GM12878 (cell line): ENCODE data around the gene ITM2A. TPM values are rescaled to one million over a fixed set of nuclear protein-coding genes. Genes with fewer than 3 reads are reported as not detected.

ENCODE experiments used
- ATAC-seq: fragments of 200-7000 bp; cut with Tn5 transposase; 3 replicates; pipeline ENCODE4 v1.9.1; 2020; ENCODE audit warnings: mild to moderate bottlenecking, moderate library complexity
- BruUV-seq: library from RNA; stranded (reverse); fragments of 400-500 nt; replicated peaks from 2 replicates; lab custom pipeline; 2021; lab: Mats Ljungman, UMichigan
- CTCF ChIA-PET: fragments of 300-600 bp; sonication (Branson Sonifier 250); formaldehyde crosslinking; extraction: SDS; loops from one replicate; lab custom pipeline; 2021; ENCODE audit warnings: inconsistent platforms; lab: Yijun Ruan, JAX
- POLR2A ChIA-PET: fragments of 350-600 bp; formaldehyde crosslinking; extraction: SDS; loops from one replicate; lab custom pipeline; 2021; ENCODE audit warnings: inconsistent platforms; lab: Charles Lee
- RAD21 ChIA-PET: fragments of 300-600 bp; sonication (Branson Sonifier 250); formaldehyde crosslinking; loops from one replicate; lab custom pipeline; 2023; ENCODE audit warnings: antibody characterized with exemption; ENCODE audit not compliant: unreplicated experiment; lab: Charles Lee
- SMC1A ChIA-PET: fragments of 300-600 bp; sonication (Branson Sonifier 250); formaldehyde crosslinking; loops from one replicate; lab custom pipeline; 2023; ENCODE audit not compliant: unreplicated experiment, uncharacterized antibody; lab: Charles Lee
- DNase-seq: peaks from one replicate; pipeline ENCODE4 v3.0.0-alpha.2; 2011; ENCODE audit warnings: low read depth, low spot score
- FAIRE-seq: peaks from 3 replicates; lab custom pipeline; 2011; peaks lifted over from hg19 to GRCh38; lab: Jason Lieb, UNC
- H2AFZ ChIP-seq: 2 replicates; pipeline ENCODE4 v1.6.0; 2011; ENCODE audit warnings: low read depth, low read length, control low read depth; ENCODE audit not compliant: control insufficient read depth
- H3K27ac ChIP-seq: 2 replicates; pipeline ENCODE4 v1.5.1; 2011; ENCODE audit warnings: control low read depth; ENCODE audit not compliant: control insufficient read depth, insufficient read depth
- H3K27me3 ChIP-seq, 2 experiments: replicated peaks in 1 of 2; 2 replicates each; pipeline versions ENCODE4 v1.6.0 to v1.6.1; 2011; ENCODE audit warnings: low read length in 1 of 2; ENCODE audit not compliant: control insufficient read depth in 2 of 2, insufficient read depth in 2 of 2
- H3K36me3 ChIP-seq, 2 experiments: 2 replicates each; pipeline ENCODE4 v1.5.1; 2011; ENCODE audit warnings: low read length in 1 of 2; ENCODE audit not compliant: control insufficient read depth in 2 of 2, insufficient read depth in 2 of 2
- H3K4me1 ChIP-seq: 2 replicates; pipeline ENCODE4 v1.6.1; 2011; ENCODE audit warnings: mild to moderate bottlenecking, low read length, moderate library complexity, mixed read lengths; ENCODE audit not compliant: control insufficient read depth, insufficient read depth
- H3K4me2 ChIP-seq: 2 replicates; pipeline ENCODE4 v1.6.0; 2011; ENCODE audit warnings: control low read depth; ENCODE audit not compliant: control insufficient read depth, insufficient read depth
- H3K4me3 ChIP-seq: fragments of 200-600 bp; sonication (generic); 2 replicates; pipeline ENCODE4 v1.5.1; 2016
- H3K79me2 ChIP-seq: 2 replicates; pipeline ENCODE4 v1.6.0; 2011; ENCODE audit warnings: low read length; ENCODE audit not compliant: control insufficient read depth, insufficient read depth
- H3K9ac ChIP-seq: 2 replicates; pipeline ENCODE4 v1.8.0; 2011; ENCODE audit warnings: low read length, control low read depth, mixed read lengths; ENCODE audit not compliant: control insufficient read depth, insufficient read depth
- H3K9me3 ChIP-seq: replicated peaks from 3 replicates; pipeline ENCODE4 v1.5.1; 2011; ENCODE audit warnings: mild to moderate bottlenecking, low read length; ENCODE audit not compliant: control insufficient read depth, insufficient read depth
- H4K20me1 ChIP-seq: 2 replicates; pipeline ENCODE4 v1.6.0; 2011; ENCODE audit not compliant: control insufficient read depth, insufficient read depth
- BMI1 ChIP-seq: fragments of 450-650 bp; IDR thresholded peaks from 2 replicates; pipeline ENCODE4 v1.6.1; 2016; ENCODE audit warnings: mild to moderate bottlenecking, moderate library complexity, borderline replicate concordance
- CHD4 ChIP-seq: fragments of 200-600 bp; sonication (generic); IDR thresholded peaks from 2 replicates; pipeline ENCODE4 v1.6.1; 2016; ENCODE audit warnings: mild to moderate bottlenecking
- DPF2 ChIP-seq: fragments of 450-650 bp; IDR thresholded peaks from 2 replicates; pipeline ENCODE4 v1.6.1; 2017; ENCODE audit warnings: mild to moderate bottlenecking
- ESRRA ChIP-seq: IDR thresholded peaks from 2 replicates; pipeline ENCODE4 v1.6.1; 2012; ENCODE audit warnings: mild to moderate bottlenecking, low read length, improper control_type of control experiment
- ETV6 ChIP-seq, 2 experiments: fragments of 450-650 bp in 1 of 2; IDR thresholded peaks in 1 of 2; conservative IDR thresholded peaks in 1 of 2; 2 replicates each; pipeline ENCODE4 v1.6.1; 2014; ENCODE audit warnings: antibody characterized with exemption in 1 of 2, borderline replicate concordance in 1 of 2, low read depth in 1 of 2, mild to moderate bottlenecking in 1 of 2, moderate library complexity in 1 of 2
- FOS ChIP-seq: IDR thresholded peaks from 3 replicates; pipeline ENCODE4 v1.6.1; 2011; ENCODE audit warnings: borderline replicate concordance; ENCODE audit not compliant: insufficient read length; ENCODE audit errors: extremely low read depth
- KLF5 ChIP-seq: fragments of 450-650 bp; IDR thresholded peaks from 2 replicates; pipeline ENCODE4 v1.6.1; 2014; ENCODE audit warnings: mild to moderate bottlenecking; ENCODE audit not compliant: partially characterized antibody
- MTA2 ChIP-seq: fragments of 450-650 bp; IDR thresholded peaks from 2 replicates; pipeline ENCODE4 v1.6.1; 2016; ENCODE audit warnings: low read depth, mild to moderate bottlenecking, moderate library complexity
- NFYA ChIP-seq: IDR thresholded peaks from 2 replicates; pipeline ENCODE4 v1.6.1; 2011; ENCODE audit warnings: low read depth, mild to moderate bottlenecking, low read length, improper control_type of control experiment, borderline replicate concordance
- POU2F2 ChIP-seq: IDR thresholded peaks from 3 replicates; pipeline ENCODE4 v1.6.1; 2011; ENCODE audit warnings: low read depth, mild to moderate bottlenecking, low read length, borderline replicate concordance
- SP1 ChIP-seq: IDR thresholded peaks from one replicate; pipeline ENCODE4 v1.6.1; 2011; ENCODE audit warnings: low read depth, low read length
- STAT3 ChIP-seq: IDR thresholded peaks from 2 replicates; pipeline ENCODE4 v1.6.1; 2011; ENCODE audit warnings: low read depth, low read length, improper control_type of control experiment
- TCF7 ChIP-seq: IDR thresholded peaks from 2 replicates; pipeline ENCODE4 v1.6.1; 2014; ENCODE audit warnings: antibody characterized with exemption, borderline replicate concordance
- ZBED1 ChIP-seq: IDR thresholded peaks from 2 replicates; pipeline ENCODE4 v1.6.1; 2016; ENCODE audit warnings: borderline replicate concordance
- whole genome bisulfite sequencing: methylation state at CpG from one replicate; pipeline ENCODE4 v1.1.6; 2016; ENCODE audit warnings: low lambda C conversion rate; ENCODE audit not compliant: insufficient replicate concordance, insufficient coverage; ENCODE audit errors: missing lambda C conversion rate; 5-methylcytosine and 5-hydroxymethylcytosine counted together
- in situ Hi-C: fragments of 300-500 bp; cut with MboI; formaldehyde crosslinking; loops from 9 replicates; pipeline ENCODE4 v1.14.3; 2018; ENCODE audit warnings: mixed read lengths
- intact Hi-C: fragments of 100-400 bp; cut with micrococcal nuclease; formaldehyde crosslinking; loops from one replicate; pipeline ENCODE4 v1.14.2; 2022; ENCODE audit not compliant: unreplicated experiment
- polyA plus RNA-seq, 11 experiments: library from polyadenylated mRNA; depleted of rRNA in 4 of 11; unstranded in 6 of 11; stranded (reverse) in 5 of 11; fragments of >200 nt; fragmentation: Nextera tagmentation in 4 of 11; fragmentation: Illumina TruSeq in 1 of 11; extraction: Ambion mirVana in 4 of 11; extraction: Trizol in 1 of 11; gene quantifications; 1 replicate in 1 of 11; 2 replicates in 10 of 11; pipeline versions ENCODE4 v1.2.1 to v1.2.3, GENCODE V29; 2011 to 2016; ENCODE audit warnings: inconsistent platforms in 2 of 11, missing spikeins in 2 of 11, low read depth in 1 of 11
- total RNA-seq, 4 experiments: library from RNA; depleted of rRNA in 3 of 4; stranded (reverse); fragments of >200 nt in 3 of 4; fragmentation: Illumina TruSeq in 1 of 4; extraction: Trizol in 1 of 4; gene quantifications; 2 replicates each; pipeline versions ENCODE4 v1.2.1 to v1.2.3, GENCODE V29; 2013 to 2021
- TF ChIP-seq, protein P1 (sequence below): IDR thresholded peaks from 2 replicates; pipeline ENCODE4 v1.6.1; 2011; ENCODE audit warnings: mild to moderate bottlenecking, low read depth, low read length, moderate library complexity; ENCODE audit not compliant: insufficient replicate concordance
- TF ChIP-seq, protein P2 (sequence below): fragments of 450-650 bp; IDR thresholded peaks from 2 replicates; pipeline ENCODE4 v1.6.1; 2017; ENCODE audit warnings: mild to moderate bottlenecking, low read depth, inconsistent platforms; ENCODE audit not compliant: poor library complexity, severe bottlenecking
- TF ChIP-seq, protein P3 (sequence below): fragments of 450-650 bp; IDR thresholded peaks from 2 replicates; pipeline ENCODE4 v1.6.1; 2014; ENCODE audit warnings: mild to moderate bottlenecking
- TF ChIP-seq, protein P4 (sequence below): fragments of 450-650 bp; IDR thresholded peaks from 2 replicates; pipeline ENCODE4 v1.6.1; 2017; ENCODE audit warnings: borderline replicate concordance

The ITM2A gene
- total and polyA plus RNA-seq, 10 of the 15 experiments (the other 5 are each of a cell fraction or from before 2014, with no cell fraction given), result 29.6 to 202 (median 44.9) TPM

DNA sequence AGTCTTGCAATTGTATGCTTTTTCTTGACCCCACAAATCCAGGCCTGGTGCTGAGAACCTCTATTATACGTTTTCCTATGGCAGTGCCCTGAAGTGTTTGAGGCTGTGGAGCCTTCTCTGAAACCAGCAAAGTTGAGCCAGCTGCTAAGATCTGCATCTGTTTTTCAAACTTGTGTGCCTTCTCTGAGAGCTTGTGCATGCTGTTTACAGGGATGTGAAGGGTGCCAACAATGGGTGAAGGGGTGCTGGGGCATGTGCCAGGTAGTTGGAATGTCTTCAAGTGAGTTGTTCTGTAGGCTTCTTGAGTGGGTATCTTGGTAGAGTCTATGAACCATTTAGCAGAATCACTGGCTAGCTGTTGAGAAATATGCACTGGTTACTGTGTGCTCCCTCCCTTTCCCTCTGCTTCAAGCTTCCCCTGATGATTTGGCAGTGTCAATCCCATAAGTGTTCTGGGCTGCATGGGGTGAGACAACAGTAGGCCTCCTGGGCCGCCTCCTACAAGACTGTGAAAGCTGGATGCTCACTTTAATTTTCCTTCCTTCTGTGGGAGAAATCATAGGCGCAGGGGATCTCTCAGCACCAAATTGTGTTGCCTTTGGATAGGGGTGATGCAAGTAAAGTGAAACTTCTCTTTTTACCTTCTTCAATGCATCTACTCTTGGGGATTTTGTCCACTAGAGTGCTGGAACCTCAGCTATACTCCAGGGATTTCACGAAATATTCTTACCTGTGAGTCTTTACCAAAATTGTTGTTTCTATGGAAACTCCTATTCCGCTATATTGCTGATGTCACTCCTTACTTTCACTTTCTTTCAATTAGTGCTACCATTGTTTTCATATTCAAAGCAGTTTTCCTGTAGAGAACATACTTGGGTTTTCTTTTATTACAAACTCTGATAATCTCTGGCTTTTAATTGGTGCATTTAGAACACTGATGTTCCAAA is 30.0 kb downstream of the ITM2A start:
- Histone ChIP-seq H2AFZ (no peak overlapping the region), H3K36me3 (no peaks in the 10 kb centered on the region), H4K20me1 (no peaks in the 10 kb centered on the region), H3K9me3 (no peaks in the 10 kb centered on the region; the same call in 2 of the 3 replicates), H3K27ac (no peak overlapping the region), H3K4me2 (no peak overlapping the region), H3K9ac (no peak overlapping the region), H3K4me1 (no peaks in the 10 kb centered on the region), H3K4me3 (no peak overlapping the region), H3K27me3 (no peaks in the 10 kb centered on the region), H3K79me2 (no peaks in the 10 kb centered on the region)
- ChIA-PET SMC1A (no interaction called here), RAD21 (no interaction called here), POLR2A (no interaction called here), CTCF (interaction anchor here (1.0 kb wide), 1 partner anchor 8 kb away, joined by 4 read pairs; no protein-coding TSS in a partner anchor)
- ATAC-seq (no peak), FAIRE-seq (no peak), DNase-seq (no peak)
- no TSS peak for BruUV-seq
- in situ Hi-C loops, result no loop called here
- 59% methylated on average over 5 of the region's 5 CpGs for WGBS
- intact Hi-C loops, result no loop called here
- TF ChIP-seq, protein P1, sequence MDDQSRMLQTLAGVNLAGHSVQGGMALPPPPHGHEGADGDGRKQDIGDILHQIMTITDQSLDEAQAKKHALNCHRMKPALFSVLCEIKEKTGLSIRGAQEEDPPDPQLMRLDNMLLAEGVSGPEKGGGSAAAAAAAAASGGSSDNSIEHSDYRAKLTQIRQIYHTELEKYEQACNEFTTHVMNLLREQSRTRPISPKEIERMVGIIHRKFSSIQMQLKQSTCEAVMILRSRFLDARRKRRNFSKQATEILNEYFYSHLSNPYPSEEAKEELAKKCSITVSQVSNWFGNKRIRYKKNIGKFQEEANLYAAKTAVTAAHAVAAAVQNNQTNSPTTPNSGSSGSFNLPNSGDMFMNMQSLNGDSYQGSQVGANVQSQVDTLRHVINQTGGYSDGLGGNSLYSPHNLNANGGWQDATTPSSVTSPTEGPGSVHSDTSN, result no peak
- TF ChIP-seq FOS, result no peak
- TF ChIP-seq, protein P2, sequence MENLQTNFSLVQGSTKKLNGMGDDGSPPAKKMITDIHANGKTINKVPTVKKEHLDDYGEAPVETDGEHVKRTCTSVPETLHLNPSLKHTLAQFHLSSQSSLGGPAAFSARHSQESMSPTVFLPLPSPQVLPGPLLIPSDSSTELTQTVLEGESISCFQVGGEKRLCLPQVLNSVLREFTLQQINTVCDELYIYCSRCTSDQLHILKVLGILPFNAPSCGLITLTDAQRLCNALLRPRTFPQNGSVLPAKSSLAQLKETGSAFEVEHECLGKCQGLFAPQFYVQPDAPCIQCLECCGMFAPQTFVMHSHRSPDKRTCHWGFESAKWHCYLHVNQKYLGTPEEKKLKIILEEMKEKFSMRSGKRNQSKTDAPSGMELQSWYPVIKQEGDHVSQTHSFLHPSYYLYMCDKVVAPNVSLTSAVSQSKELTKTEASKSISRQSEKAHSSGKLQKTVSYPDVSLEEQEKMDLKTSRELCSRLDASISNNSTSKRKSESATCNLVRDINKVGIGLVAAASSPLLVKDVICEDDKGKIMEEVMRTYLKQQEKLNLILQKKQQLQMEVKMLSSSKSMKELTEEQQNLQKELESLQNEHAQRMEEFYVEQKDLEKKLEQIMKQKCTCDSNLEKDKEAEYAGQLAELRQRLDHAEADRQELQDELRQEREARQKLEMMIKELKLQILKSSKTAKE, result no peak
- TF ChIP-seq KLF5, result no peak
- TF ChIP-seq SP1, result no peak
- TF ChIP-seq MTA2, result no peak
- TF ChIP-seq POU2F2, result no peak
- TF ChIP-seq ETV6 (conservative IDR thresholded peaks at IDR 0.05 in 1 of 2, IDR thresholded peaks at IDR 0.05 in 1 of 2; ENCODE audit: borderline replicate concordance in 1 of 2, low read depth in 1 of 2), result no peak
- TF ChIP-seq BMI1, result no peak
- TF ChIP-seq STAT3, result no peak
- TF ChIP-seq, protein P3, sequence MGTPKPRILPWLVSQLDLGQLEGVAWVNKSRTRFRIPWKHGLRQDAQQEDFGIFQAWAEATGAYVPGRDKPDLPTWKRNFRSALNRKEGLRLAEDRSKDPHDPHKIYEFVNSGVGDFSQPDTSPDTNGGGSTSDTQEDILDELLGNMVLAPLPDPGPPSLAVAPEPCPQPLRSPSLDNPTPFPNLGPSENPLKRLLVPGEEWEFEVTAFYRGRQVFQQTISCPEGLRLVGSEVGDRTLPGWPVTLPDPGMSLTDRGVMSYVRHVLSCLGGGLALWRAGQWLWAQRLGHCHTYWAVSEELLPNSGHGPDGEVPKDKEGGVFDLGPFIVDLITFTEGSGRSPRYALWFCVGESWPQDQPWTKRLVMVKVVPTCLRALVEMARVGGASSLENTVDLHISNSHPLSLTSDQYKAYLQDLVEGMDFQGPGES, result no peak
- TF ChIP-seq TCF7, result no peak
- TF ChIP-seq DPF2, result no peak
- TF ChIP-seq ESRRA, result no peak
- TF ChIP-seq, protein P4, sequence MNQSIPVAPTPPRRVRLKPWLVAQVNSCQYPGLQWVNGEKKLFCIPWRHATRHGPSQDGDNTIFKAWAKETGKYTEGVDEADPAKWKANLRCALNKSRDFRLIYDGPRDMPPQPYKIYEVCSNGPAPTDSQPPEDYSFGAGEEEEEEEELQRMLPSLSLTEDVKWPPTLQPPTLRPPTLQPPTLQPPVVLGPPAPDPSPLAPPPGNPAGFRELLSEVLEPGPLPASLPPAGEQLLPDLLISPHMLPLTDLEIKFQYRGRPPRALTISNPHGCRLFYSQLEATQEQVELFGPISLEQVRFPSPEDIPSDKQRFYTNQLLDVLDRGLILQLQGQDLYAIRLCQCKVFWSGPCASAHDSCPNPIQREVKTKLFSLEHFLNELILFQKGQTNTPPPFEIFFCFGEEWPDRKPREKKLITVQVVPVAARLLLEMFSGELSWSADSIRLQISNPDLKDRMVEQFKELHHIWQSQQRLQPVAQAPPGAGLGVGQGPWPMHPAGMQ, result no peak
- TF ChIP-seq ZBED1, result no peak
- no peak for TF ChIP-seq CHD4
- no peak for TF ChIP-seq NFYA
